DMS153 treated with DMSO at 0.1 percent for 48 hours (cell line): Measurements from ENCODE around the gene KCNAB1.

Experiments
- DNase-seq: peaks from one replicate; lab custom pipeline; 2025; ENCODE audit not compliant: unreplicated experiment; lab: John Stamatoyannopoulos, UW

Gene KCNAB1

GRCh38 chr3:156530980-156531379 is 410.6 kb downstream of the KCNAB1 start:
- DNase-seq = no peak

- no peak for DNase-seq
These were observed 412.4 kb downstream of the KCNAB1 start for GRCh38 chr3:156532730-156533129.

- no peak for DNase-seq
These were observed 412.8 kb downstream of the KCNAB1 start for GRCh38 chr3:156533205-156533604.

- DNase-seq = no peak
These were observed 414.8 kb downstream of the KCNAB1 start for GRCh38 chr3:156535162-156535627.

GRCh38 chr3:156535798-156536197 is 415.4 kb downstream of the KCNAB1 start:
- DNase-seq = no peak

GRCh38 chr3:156536524-156537316 is 416.3 kb downstream of the KCNAB1 start:
- DNase-seq = no peak

- DNase-seq = no peak
These were observed 418.7 kb downstream of the KCNAB1 start for GRCh38 chr3:156539051-156539450.

- DNase-seq = no peak
These were observed 419.4 kb downstream of the KCNAB1 start for GRCh38 chr3:156539802-156540201.

- DNase-seq = no peak
These were observed 422.0 kb downstream of the KCNAB1 start for GRCh38 chr3:156542101-156543042.

GRCh38 chr3:156543043-156543555 is 422.7 kb downstream of the KCNAB1 start:
- no peak for DNase-seq

GRCh38 chr3:156547637-156548036 is 427.3 kb downstream of the KCNAB1 start:
- DNase-seq = no peak

GRCh38 chr3:156548041-156548687 is 427.8 kb downstream of the KCNAB1 start:
- no peak for DNase-seq

GRCh38 chr3:156548902-156549301 is 428.5 kb downstream of the KCNAB1 start:
- DNase-seq = no peak

- DNase-seq = no peak
These were observed 430.9 kb downstream of the KCNAB1 start for GRCh38 chr3:156551261-156551660.

GRCh38 chr3:156551746-156552145 is 431.4 kb downstream of the KCNAB1 start:
- DNase-seq = no peak

GRCh38 chr3:156552973-156553372 is 432.6 kb downstream of the KCNAB1 start:
- DNase-seq = no peak

GRCh38 chr3:156553705-156554356 is 433.5 kb downstream of the KCNAB1 start:
- DNase-seq = no peak

- no peak for DNase-seq
These were observed 434.1 kb downstream of the KCNAB1 start for GRCh38 chr3:156554515-156554841.

GRCh38 chr3:156554842-156555687 is 434.7 kb downstream of the KCNAB1 start, which contains the start of gene SSR3:
TSS of gene SSR3 (minus strand) at chr3:156555117. CDS start at chr3:156555089, 28 bp downstream.
- DNase-seq = peak; percentile 98

GRCh38 chr3:156558389-156558788 is 438.0 kb downstream of the KCNAB1 start:
- DNase-seq = no peak
